Immature natural killer cell (primary cell): ENCODE data around the gene ZSCAN4. TPM values are rescaled to one million over a fixed set of nuclear protein-coding genes. Genes with fewer than 3 reads are reported as not detected.

Experiments used
- DNase-seq, 3 donors: peaks; one replicate each; pipeline ENCODE4 v3.0.0; 2022; ENCODE audit warnings: mixed read lengths in 1 of 3
- H3K27ac Mint-ChIP-seq, 6 donors: one replicate each; pipeline ENCODE4 v1.8.0; 2020; ENCODE audit warnings: mixed read lengths in 6 of 6, mild to moderate bottlenecking in 5 of 6, inconsistent platforms in 4 of 6, moderate library complexity in 3 of 6
- H3K27me3 Mint-ChIP-seq, 3 donors: one replicate each; pipeline ENCODE4 v1.8.0; 2020 to 2021; ENCODE audit warnings: low read depth in 3 of 3, mild to moderate bottlenecking in 3 of 3, mixed read lengths in 3 of 3, moderate library complexity in 3 of 3, inconsistent platforms in 1 of 3
- H3K36me3 Mint-ChIP-seq, 3 donors: one replicate each; pipeline ENCODE4 v1.8.0; 2020; ENCODE audit warnings: mixed read lengths in 3 of 3, inconsistent platforms in 2 of 3, mild to moderate bottlenecking in 2 of 3
- H3K4me1 Mint-ChIP-seq, 2 donors: one replicate each; pipeline ENCODE4 v1.8.0; 2020; ENCODE audit warnings: inconsistent platforms in 2 of 2, mild to moderate bottlenecking in 2 of 2, mixed read lengths in 2 of 2, moderate library complexity in 1 of 2
- H3K4me3 Mint-ChIP-seq, 5 donors: one replicate each; pipeline ENCODE4 v1.8.0; 2020; ENCODE audit warnings: mild to moderate bottlenecking in 5 of 5, mixed read lengths in 5 of 5, inconsistent platforms in 3 of 5, moderate library complexity in 3 of 5
- H3K9me3 Mint-ChIP-seq, 6 donors: one replicate each; pipeline ENCODE4 v1.8.0; 2020; ENCODE audit warnings: mild to moderate bottlenecking in 6 of 6, mixed read lengths in 6 of 6, inconsistent platforms in 4 of 6, moderate library complexity in 3 of 6
- polyA plus RNA-seq, 3 donors: library from polyadenylated mRNA; unstranded; fragments of 300-500 nt; fragmentation: Illumina TruSeq; gene quantifications; one replicate each; pipeline ENCODE4 v1.2.3, GENCODE V29; 2021

ZSCAN4 gene
- polyA plus RNA-seq, 3 donors from 2014 or later: 0.27 TPM; not detected in 2

DNA sequence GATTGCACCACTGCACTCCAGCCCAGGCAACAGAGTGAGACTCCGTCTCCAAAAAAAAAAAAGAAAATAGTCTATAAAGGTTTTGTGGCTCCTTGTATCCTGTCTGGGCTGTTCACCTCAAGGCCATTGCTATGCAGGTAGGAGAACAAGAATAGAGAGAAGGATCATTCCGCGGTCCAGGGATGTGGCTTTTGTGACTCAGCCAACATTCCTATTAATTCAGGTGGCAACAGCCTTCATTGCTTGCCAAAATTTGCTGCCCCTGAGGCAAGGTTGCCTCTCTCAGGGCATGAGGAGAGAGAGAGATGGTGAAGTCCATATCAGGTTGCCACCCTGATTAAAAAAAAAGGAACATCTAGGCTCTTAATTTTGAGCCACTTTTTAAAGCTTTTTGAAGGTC is 21.0 kb downstream of the ZSCAN4 start:
- Mint-ChIP-seq H3K36me3 (peaks cover 43 to 56% (median 50%) of the 10 kb centered on the region in 3 donors), H3K27ac (no peak overlapping the region), H3K27me3 (peaks cover 0 to 12% (median 3%) of the 10 kb centered on the region in 3 donors), H3K9me3 (peaks cover 38 to 99% (median 67%) of the 10 kb centered on the region in 6 donors), H3K4me3 (no peak overlapping the region), H3K4me1 (peaks cover 8 to 18% of the 10 kb centered on the region in 2 donors)
- DNase-seq: no peak

DNA sequence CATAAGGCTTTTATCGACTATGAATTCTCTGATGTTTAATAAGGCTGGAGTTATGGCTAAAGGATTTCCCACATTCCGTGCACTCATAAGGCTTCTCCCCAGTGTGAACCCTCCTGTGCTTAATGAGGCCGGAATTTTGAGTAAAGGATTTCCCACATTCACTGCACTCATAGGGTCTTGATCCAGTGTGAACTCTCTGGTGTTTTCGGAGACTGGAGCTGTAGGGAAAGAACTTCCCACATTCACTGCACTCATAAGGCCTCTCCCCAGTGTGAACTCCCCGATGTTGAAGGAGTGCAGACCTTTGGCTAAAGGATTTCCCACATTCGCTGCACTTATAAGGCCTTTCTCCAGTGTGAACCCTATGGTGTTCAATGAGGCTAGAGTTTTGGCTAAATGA is 32.9 kb downstream of the ZSCAN4 start:
- Mint-ChIP-seq H3K4me3 (no peak overlapping the region), H3K27me3 (peaks cover 0 to 6% (median 1%) of the 10 kb centered on the region in 3 donors), H3K9me3 (peaks cover 14 to 94% (median 51%) of the 10 kb centered on the region in 6 donors), H3K36me3 (peaks cover 54 to 81% (median 63%) of the 10 kb centered on the region in 3 donors), H3K4me1 (peaks cover 11 to 37% of the 10 kb centered on the region in 2 donors), H3K27ac (no peak overlapping the region)
- no peak for DNase-seq

DNA sequence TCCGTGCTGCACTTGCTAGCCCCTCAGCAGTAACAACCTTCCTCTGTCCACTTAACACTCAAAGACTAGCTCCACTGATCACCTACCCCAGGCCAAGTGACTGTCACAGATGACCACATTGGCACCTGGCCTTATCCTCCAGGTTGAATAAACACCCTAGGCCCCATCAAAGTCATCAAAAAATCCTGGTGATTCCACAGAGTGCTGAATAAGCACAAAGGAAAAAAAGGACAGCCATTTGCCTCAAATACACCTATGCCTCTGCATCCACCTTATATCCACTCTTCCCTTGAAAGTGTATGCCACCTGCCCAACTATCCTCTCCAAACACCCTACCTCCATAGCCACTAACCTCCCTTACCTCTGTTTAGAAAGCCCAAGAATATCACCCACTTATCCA is 37.6 kb downstream of the ZSCAN4 start:
- Mint-ChIP-seq H3K4me1 (peaks cover 31 to 66% of the 10 kb centered on the region in 2 donors), H3K27ac (peak overlapping the region in 1 of 6 donors; percentile 24), H3K27me3 (peaks cover 2 to 9% (median 4%) of the 10 kb centered on the region in 3 donors), H3K4me3 (peak overlapping the region in 3 of 5 donors; percentile 4 to 34 (median 10)), H3K36me3 (peaks cover 45 to 54% (median 52%) of the 10 kb centered on the region in 3 donors), H3K9me3 (peaks cover 10 to 93% (median 56%) of the 10 kb centered on the region in 6 donors)
- no peak for DNase-seq

- Mint-ChIP-seq H3K9me3 (peaks cover 3 to 92% (median 43%) of the 10 kb centered on the region in 6 donors), H3K4me1 (peaks cover 31 to 57% of the 10 kb centered on the region in 2 donors), H3K36me3 (peaks cover 36 to 42% (median 37%) of the 10 kb centered on the region in 3 donors), H3K27ac (peak within 1 kb of the TSS; percentile 60 to 95 (median 88)), H3K27me3 (peaks cover 2 to 7% (median 4%) of the 10 kb centered on the region in 3 donors), H3K4me3 (peak within 1 kb of the TSS; percentile 84 to 97 (median 90))
- peak; percentile 44 to 74 (median 59) for DNase-seq
Measured at GRCh38 chr19:57708641-57709361, 40.1 kb downstream of the ZSCAN4 start, which contains the start of gene ZNF154. Gene ZNF154, minus strand, starts transcription at chr19:57709204. Its CDS starts 233 bp downstream, at chr19:57708971.

DNA sequence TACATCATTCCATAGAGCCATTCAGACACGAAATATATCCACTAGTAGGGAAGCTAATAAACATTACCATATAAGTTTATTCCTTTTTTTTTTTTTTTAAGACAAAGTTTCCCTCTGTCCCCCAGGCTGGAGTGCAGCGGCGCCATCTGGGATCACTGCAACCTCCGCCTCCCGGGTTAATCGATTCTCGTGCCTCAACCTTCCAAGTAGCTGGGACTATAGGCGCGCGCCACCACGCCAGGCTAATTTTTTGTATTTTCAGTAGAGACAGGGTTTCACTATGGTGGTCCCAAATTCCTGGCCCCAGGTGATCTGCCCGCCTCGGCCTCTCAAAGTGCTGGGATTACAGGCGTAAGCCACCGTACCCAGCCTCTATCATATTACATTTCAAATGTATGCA is 40.9 kb downstream of the ZSCAN4 start:
- peaks cover 5 to 92% (median 44%) of the 10 kb centered on the region in 6 donors for H3K9me3 Mint-ChIP-seq

GRCh38 chr19:57712222-57712621 is 43.5 kb downstream of the ZSCAN4 start:
- no peak overlapping the region for H3K4me3 Mint-ChIP-seq
- H3K36me3 Mint-ChIP-seq: peaks cover 29 to 44% (median 34%) of the 10 kb centered on the region in 3 donors
- no peak for DNase-seq
- H3K4me1 Mint-ChIP-seq: peaks cover 17 to 23% of the 10 kb centered on the region in 2 donors
- H3K27ac Mint-ChIP-seq: no peak overlapping the region
- H3K27me3 Mint-ChIP-seq: peaks cover 2 to 9% (median 4%) of the 10 kb centered on the region in 3 donors
- peaks cover 4 to 88% (median 51%) of the 10 kb centered on the region in 6 donors for H3K9me3 Mint-ChIP-seq

More for the DNA sequence above, 40.9 kb downstream of the ZSCAN4 start:
- H3K27me3 Mint-ChIP-seq: peaks cover 2 to 9% (median 4%) of the 10 kb centered on the region in 3 donors
- no peak for DNase-seq
- peaks cover 36 to 41% (median 38%) of the 10 kb centered on the region in 3 donors for H3K36me3 Mint-ChIP-seq
- peak overlapping the region; percentile 84 to 97 (median 90) for H3K4me3 Mint-ChIP-seq
- peak overlapping the region in 5 of 6 donors; percentile 55 to 95 (median 88) for H3K27ac Mint-ChIP-seq
- H3K4me1 Mint-ChIP-seq: peaks cover 28 to 49% of the 10 kb centered on the region in 2 donors

GRCh38 chr19:57719424-57719823 is 50.7 kb downstream of the ZSCAN4 start:
- peaks cover 0 to 3% (median 2%) of the 10 kb centered on the region in 3 donors for H3K27me3 Mint-ChIP-seq

GRCh38 chr19:57719901-57720519 is 51.3 kb downstream of the ZSCAN4 start:
- Mint-ChIP-seq H3K27me3 (peaks cover 0 to 3% (median 2%) of the 10 kb centered on the region in 3 donors), H3K4me1 (peaks cover 12 to 30% of the 10 kb centered on the region in 2 donors), H3K9me3 (peaks cover 8 to 88% (median 72%) of the 10 kb centered on the region in 6 donors), H3K4me3 (no peak overlapping the region), H3K27ac (no peak overlapping the region), H3K36me3 (peaks cover 66 to 70% (median 69%) of the 10 kb centered on the region in 3 donors)
- DNase-seq: no peak

More at GRCh38 chr19:57719424-57719823, 50.7 kb downstream of the ZSCAN4 start:
- peaks cover 65 to 70% (median 70%) of the 10 kb centered on the region in 3 donors for H3K36me3 Mint-ChIP-seq
- no peak overlapping the region for H3K4me3 Mint-ChIP-seq
- peak overlapping the region in 1 of 6 donors; percentile 12 for H3K27ac Mint-ChIP-seq
- H3K9me3 Mint-ChIP-seq: peaks cover 9 to 88% (median 69%) of the 10 kb centered on the region in 6 donors
- DNase-seq: no peak
- peaks cover 9 to 24% of the 10 kb centered on the region in 2 donors for H3K4me1 Mint-ChIP-seq

GRCh38 chr19:57720878-57721277 is 52.1 kb downstream of the ZSCAN4 start:
- Mint-ChIP-seq H3K4me1 (peaks cover 12 to 32% of the 10 kb centered on the region in 2 donors), H3K4me3 (no peak overlapping the region), H3K36me3 (peaks cover 62 to 66% (median 65%) of the 10 kb centered on the region in 3 donors), H3K27ac (peak overlapping the region in 1 of 6 donors; percentile 17), H3K27me3 (peaks cover 0 to 4% (median 3%) of the 10 kb centered on the region in 3 donors), H3K9me3 (peaks cover 8 to 84% (median 68%) of the 10 kb centered on the region in 6 donors)
- DNase-seq: no peak

Other genes with a start within 250 kb of the ZSCAN4 start
- gene ZNF749, start 233.6 kb upstream of the ZSCAN4 start, polyA plus RNA-seq: 10 to 100 TPM in 2 of 3 donors, 1 to 10 TPM in 1; 4.1 to 41.0 (median 27.0) TPM
- not detected for gene VN1R1, start 211.8 kb upstream of the ZSCAN4 start, polyA plus RNA-seq
- 1 to 10 TPM in 2 of 3 donors, not detected in 1; 2.2 to 2.3 TPM for gene ZNF772, start 191.4 kb upstream of the ZSCAN4 start, polyA plus RNA-seq
- gene ZNF419, start 181.2 kb upstream of the ZSCAN4 start, polyA plus RNA-seq: 1 to 10 TPM; 1.4 to 5.8 (median 2.1) TPM
- 10 to 100 TPM in 1 of 3 donors, 1 to 10 TPM in 2; 3.1 to 14.1 (median 3.3) TPM for gene ZNF773, start 169.0 kb upstream of the ZSCAN4 start, polyA plus RNA-seq
- gene ZNF549, start 141.6 kb upstream of the ZSCAN4 start, polyA plus RNA-seq: 1 to 10 TPM; 3.1 to 7.1 (median 6.9) TPM
- gene ZNF550, start 109.1 kb upstream of the ZSCAN4 start, polyA plus RNA-seq: 1 to 10 TPM; 1.5 to 7.9 (median 5.3) TPM
- 1 to 10 TPM; 3.2 to 6.2 (median 4.1) TPM for gene ZNF416, start 90.0 kb upstream of the ZSCAN4 start, polyA plus RNA-seq
- gene ZIK1, start 84.8 kb upstream of the ZSCAN4 start, polyA plus RNA-seq: 1 to 10 TPM; 4.0 to 8.9 (median 5.5) TPM
- gene ZNF530, start 69.0 kb upstream of the ZSCAN4 start, polyA plus RNA-seq: 1 to 10 TPM; 2.9 to 8.0 (median 5.2) TPM
- gene ZNF134, start 54.7 kb upstream of the ZSCAN4 start, polyA plus RNA-seq: 10 to 100 TPM; 12.8 to 13.9 (median 13.1) TPM
- 10 to 100 TPM; 10.2 to 26.4 (median 20.5) TPM for gene ZNF211, start 35.8 kb upstream of the ZSCAN4 start, polyA plus RNA-seq
- gene ZNF551, start 13.0 kb downstream of the ZSCAN4 start, polyA plus RNA-seq: 1 to 10 TPM; 5.6 to 6.9 (median 6.0) TPM
- gene ZNF154, start 40.3 kb downstream of the ZSCAN4 start, polyA plus RNA-seq: 1 to 10 TPM; 1.6 to 4.2 (median 3.2) TPM
- 10 to 100 TPM; 13.5 to 21.8 (median 18.0) TPM for gene ZNF671, start 58.7 kb downstream of the ZSCAN4 start, polyA plus RNA-seq
- gene ZNF776, start 77.9 kb downstream of the ZSCAN4 start, polyA plus RNA-seq: 1 to 10 TPM; 5.0 to 7.3 (median 5.9) TPM
- gene ZNF586, start 100.7 kb downstream of the ZSCAN4 start, polyA plus RNA-seq: 10 to 100 TPM in 2 of 3 donors, 1 to 10 TPM in 1; 8.1 to 14.6 (median 10.4) TPM
- 1 to 10 TPM; 4.4 to 6.7 (median 5.2) TPM for gene ZNF552, start 146.0 kb downstream of the ZSCAN4 start, polyA plus RNA-seq
- 1 to 10 TPM in 2 of 3 donors, not detected in 1; 1.3 to 1.4 TPM for gene ZNF587B, start 161.4 kb downstream of the ZSCAN4 start, polyA plus RNA-seq
- gene ZNF587, start 180.9 kb downstream of the ZSCAN4 start, polyA plus RNA-seq: 1 to 10 TPM in 2 of 3 donors, not detected in 1; 1.9 to 8.1 TPM
- gene ZNF814, start 220.1 kb downstream of the ZSCAN4 start, polyA plus RNA-seq: 10 to 100 TPM; 11.8 to 26.7 (median 14.8) TPM
- gene ZNF417, start 247.7 kb downstream of the ZSCAN4 start, polyA plus RNA-seq: 1 to 10 TPM in 2 of 3 donors, not detected in 1; 1.2 to 5.0 TPM